Measurements from ENCODE around the gene ATP8B1. TPM values are rescaled to one million over a fixed set of nuclear protein-coding genes. Genes with fewer than 3 reads are reported as not detected.

ATP8B1 gene
- total RNA-seq, 1 donor from 2014 or later = 68.8 TPM

- no peak for DNase-seq (ENCODE audit: extremely low read depth, low read depth, low spot score)
Measured at GRCh38 chr18:57631697-57632096, 171.4 kb downstream of the ATP8B1 start.

GRCh38 chr18:57630754-57631595 lies 172.1 kb downstream of the ATP8B1 start:
- no peak for DNase-seq (ENCODE audit: extremely low read depth, low read depth, low spot score)

- DNase-seq (ENCODE audit: extremely low read depth, low read depth, low spot score) = peak; percentile 61
Measured at GRCh38 chr18:57630002-57630753, 172.9 kb downstream of the ATP8B1 start.

- DNase-seq (ENCODE audit: extremely low read depth, low read depth, low spot score) = no peak
Measured at GRCh38 chr18:57629422-57629821, 173.7 kb downstream of the ATP8B1 start.

- no peak for DNase-seq (ENCODE audit: extremely low read depth, low read depth, low spot score)
Measured at GRCh38 chr18:57627488-57627887, 175.6 kb downstream of the ATP8B1 start.

- DNase-seq (ENCODE audit: extremely low read depth, low read depth, low spot score) = no peak
Measured at GRCh38 chr18:57624988-57625387, 178.1 kb downstream of the ATP8B1 start.

GRCh38 chr18:57621246-57621604 lies 181.9 kb downstream of the ATP8B1 start:
- DNase-seq (ENCODE audit: extremely low read depth, low read depth, low spot score) = no peak

- DNase-seq (ENCODE audit: extremely low read depth, low read depth, low spot score) = no peak
Measured at GRCh38 chr18:57619876-57620275, 183.2 kb downstream of the ATP8B1 start.

- DNase-seq (ENCODE audit: extremely low read depth, low read depth, low spot score) = no peak
Measured at GRCh38 chr18:57618910-57619309, 184.2 kb downstream of the ATP8B1 start.

GRCh38 chr18:57603871-57604270 lies 199.2 kb downstream of the ATP8B1 start:
- no peak for DNase-seq (ENCODE audit: extremely low read depth, low read depth, low spot score)

Other genes starting within 250 kb of the ATP8B1 start
- 29.2 and 38.2 TPM in 2 replicates for gene FECH, start 216.6 kb downstream of the ATP8B1 start, total RNA-seq
- gene NARS1, start 181.5 kb downstream of the ATP8B1 start, total RNA-seq = 92.4 and 112 TPM in 2 replicates
- gene NEDD4L, start 240.9 kb upstream of the ATP8B1 start, total RNA-seq = 36.4 and 63.9 TPM in 2 replicates